ENCODE data around the gene EID2.

GRCh38 chr19:39558624-39559117 lies 18.7 kb upstream of the EID2 start:
- no peak for TF ChIP-seq CTCF (IDR thresholded peaks at IDR 0.05; ENCODE audit: control extremely low read depth in 1 of 3, insufficient read depth in 1 of 3, low read depth in 1 of 3, low read length in 3 of 3)
- TF ChIP-seq POLR2AphosphoS5 (IDR thresholded peaks at IDR 0.05; ENCODE audit: low read depth, low read length) = no peak
- TF ChIP-seq NRF1 (IDR thresholded peaks at IDR 0.05; ENCODE audit: low read depth, low read length) = no peak
- no peak for TF ChIP-seq TAF1 (IDR thresholded peaks at IDR 0.05; ENCODE audit: low read depth, low read length)
- no peak for TF ChIP-seq USF2 (IDR thresholded peaks at IDR 0.05; ENCODE audit: low read length)
- TF ChIP-seq HDAC6 (IDR thresholded peaks at IDR 0.05; ENCODE audit: low read depth, low read length) = no peak
- no peak for TF ChIP-seq SIX5 (IDR thresholded peaks at IDR 0.05; ENCODE audit: low read depth, low read length)
- TF ChIP-seq GTF2F1 (IDR thresholded peaks at IDR 0.05; ENCODE audit: borderline replicate concordance, low read depth, low read length) = no peak
- no peak for TF ChIP-seq POLR2A (IDR thresholded peaks at IDR 0.05; ENCODE audit: control extremely low read depth in 1 of 2, low read depth in 2 of 2, low read length in 2 of 2)
- TF ChIP-seq ATF2 (IDR thresholded peaks at IDR 0.05; ENCODE audit: low read length) = no peak
